ENCODE measurements around the gene XIRP1.
"Not testable (repeated sequence)": the region's sequence is repeated elsewhere in the genome, so short reads cannot be mapped to it uniquely, and the experiment has no call there.

The XIRP1 gene

DNA sequence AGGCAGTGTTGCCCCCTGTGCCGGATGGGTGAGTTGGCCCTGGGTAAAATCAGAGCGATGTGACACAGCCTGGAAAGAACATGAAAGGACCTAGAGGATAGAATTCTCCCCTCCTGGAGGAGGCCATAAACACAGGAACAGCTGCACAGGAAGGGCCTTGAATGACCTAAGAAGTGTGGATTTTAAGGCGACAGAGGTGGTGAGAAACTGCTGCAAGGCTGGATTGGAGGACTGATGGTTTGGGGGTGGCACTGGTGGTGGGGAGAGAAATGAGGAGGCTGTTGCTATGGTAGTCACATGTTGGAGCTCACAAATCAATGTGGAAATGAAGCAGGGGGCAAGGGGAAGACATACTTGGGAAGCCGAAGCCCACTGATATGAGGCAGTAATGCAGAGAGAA, 13.8 kb downstream of the XIRP1 start:
- CTCF ChIA-PET: interaction anchor here (1.2 kb wide), 1 partner anchor 110 kb away, joined by 3 read pairs; no protein-coding TSS in a partner anchor
- DNase-seq (ENCODE audit: low spot score): no peak
- TF ChIP-seq, protein P1, sequence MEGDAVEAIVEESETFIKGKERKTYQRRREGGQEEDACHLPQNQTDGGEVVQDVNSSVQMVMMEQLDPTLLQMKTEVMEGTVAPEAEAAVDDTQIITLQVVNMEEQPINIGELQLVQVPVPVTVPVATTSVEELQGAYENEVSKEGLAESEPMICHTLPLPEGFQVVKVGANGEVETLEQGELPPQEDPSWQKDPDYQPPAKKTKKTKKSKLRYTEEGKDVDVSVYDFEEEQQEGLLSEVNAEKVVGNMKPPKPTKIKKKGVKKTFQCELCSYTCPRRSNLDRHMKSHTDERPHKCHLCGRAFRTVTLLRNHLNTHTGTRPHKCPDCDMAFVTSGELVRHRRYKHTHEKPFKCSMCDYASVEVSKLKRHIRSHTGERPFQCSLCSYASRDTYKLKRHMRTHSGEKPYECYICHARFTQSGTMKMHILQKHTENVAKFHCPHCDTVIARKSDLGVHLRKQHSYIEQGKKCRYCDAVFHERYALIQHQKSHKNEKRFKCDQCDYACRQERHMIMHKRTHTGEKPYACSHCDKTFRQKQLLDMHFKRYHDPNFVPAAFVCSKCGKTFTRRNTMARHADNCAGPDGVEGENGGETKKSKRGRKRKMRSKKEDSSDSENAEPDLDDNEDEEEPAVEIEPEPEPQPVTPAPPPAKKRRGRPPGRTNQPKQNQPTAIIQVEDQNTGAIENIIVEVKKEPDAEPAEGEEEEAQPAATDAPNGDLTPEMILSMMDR (conservative IDR thresholded peaks at IDR 0.05; ENCODE audit: low read depth): no peak
- POLR2A ChIA-PET (ENCODE audit: low non-redundant PET): no interaction called here
- H3K27ac ChIP-seq: peak overlapping the region; percentile 90

GRCh38 chr3:39177708-39178332, 14.6 kb downstream of the XIRP1 start:
- ChIA-PET CTCF (interaction anchor here (1.2 kb wide), 1 partner anchor 110 kb away, joined by 3 read pairs; no protein-coding TSS in a partner anchor), POLR2A (ENCODE audit: low non-redundant PET) (interaction anchor here (0.5 kb wide), 1 partner anchor 619 kb away, joined by 5 read pairs; no protein-coding TSS in a partner anchor)
- peak overlapping the region; percentile 90 for H3K27ac ChIP-seq
- peak; percentile 88 for DNase-seq (ENCODE audit: low spot score)
- TF ChIP-seq, protein P1 (conservative IDR thresholded peaks at IDR 0.05; ENCODE audit: low read depth): no peak

GRCh38 chr3:39176025-39176714, 16.2 kb downstream of the XIRP1 start:
- no peak for DNase-seq (ENCODE audit: low spot score)
- H3K27ac ChIP-seq: peak overlapping the region; percentile 90
- CTCF ChIA-PET: interaction anchor here (0.6 kb wide), 1 partner anchor 117 kb away, joined by 3 read pairs; no protein-coding TSS in a partner anchor
- POLR2A ChIA-PET (ENCODE audit: low non-redundant PET): no interaction called here
- TF ChIP-seq, protein P1 (conservative IDR thresholded peaks at IDR 0.05; ENCODE audit: low read depth): no peak

DNA sequence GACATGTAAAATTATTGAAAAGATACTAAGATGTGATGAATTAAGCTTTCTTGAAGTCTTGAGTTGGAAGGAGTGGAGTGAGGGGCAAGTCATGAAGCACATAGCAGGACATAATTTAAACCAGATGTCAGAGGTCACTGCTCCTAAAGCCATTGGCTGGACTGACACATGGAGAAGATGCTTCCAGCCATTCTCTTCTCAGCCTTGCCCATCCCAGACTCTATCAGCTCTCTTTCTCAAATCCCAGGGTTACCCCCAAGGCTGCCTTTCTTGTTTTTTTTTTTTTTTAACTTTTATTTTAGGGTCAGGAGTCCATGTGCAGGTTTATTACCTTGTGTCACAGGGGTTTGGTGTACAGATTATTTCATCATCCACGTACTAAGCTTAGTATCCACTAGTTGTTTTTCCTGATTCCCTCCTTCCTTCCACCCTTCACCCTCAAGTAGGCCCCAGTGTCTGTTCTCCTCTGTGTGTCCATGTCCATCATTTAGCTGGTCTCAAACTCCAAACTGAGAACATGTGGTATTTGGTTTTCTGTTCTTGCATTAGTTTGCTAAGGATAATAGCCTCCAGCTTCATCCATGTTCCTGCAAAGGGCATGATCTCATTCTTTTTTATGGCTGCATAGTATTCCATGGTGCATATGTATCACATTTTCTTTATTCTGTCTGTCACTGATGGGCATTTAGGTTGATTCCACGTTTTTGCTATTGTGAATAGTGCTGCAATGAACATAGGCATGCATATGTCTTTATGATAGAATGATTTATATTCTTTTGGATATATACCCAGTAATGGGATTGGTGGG, 18.9 kb downstream of the XIRP1 start:
- DNase-seq (ENCODE audit: low spot score): no peak
- H3K27ac ChIP-seq: no peak overlapping the region
- TF ChIP-seq, protein P1 (conservative IDR thresholded peaks at IDR 0.05; ENCODE audit: low read depth): no peak
- ChIA-PET POLR2A (ENCODE audit: low non-redundant PET) (no interaction called here), CTCF (no interaction called here)

DNA sequence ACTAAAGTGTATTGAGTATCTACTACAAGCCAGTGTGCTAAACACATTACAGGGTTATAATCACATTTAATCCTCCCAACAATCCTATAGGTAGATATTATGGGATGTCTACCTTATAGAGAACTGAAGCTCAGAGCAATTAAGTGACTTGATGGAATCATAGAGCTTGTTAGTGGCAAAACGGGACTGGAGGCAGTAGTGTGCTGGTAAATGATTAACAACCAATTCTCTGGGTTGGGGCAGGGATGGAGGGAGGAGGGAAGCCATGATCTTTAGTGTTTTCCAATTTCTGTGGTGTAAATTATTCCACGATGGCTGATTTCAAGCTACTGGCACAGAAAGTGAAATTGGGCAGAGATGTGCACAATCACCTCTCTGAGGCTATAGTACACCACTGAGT, 20.5 kb downstream of the XIRP1 start:
- POLR2A ChIA-PET (ENCODE audit: low non-redundant PET): no interaction called here

GRCh38 chr3:39170877-39171276, 21.5 kb downstream of the XIRP1 start:
- H3K27ac ChIP-seq; CTCF ChIA-PET; DNase-seq (ENCODE audit: low spot score); POLR2A ChIA-PET (ENCODE audit: low non-redundant PET): not testable (repeated sequence)

More for the DNA sequence above, 20.5 kb downstream of the XIRP1 start:
- TF ChIP-seq, protein P1 (conservative IDR thresholded peaks at IDR 0.05; ENCODE audit: low read depth): no peak
- CTCF ChIA-PET: no interaction called here
- no peak overlapping the region for H3K27ac ChIP-seq
- no peak for DNase-seq (ENCODE audit: low spot score)
